Fibroblast of gingiva (primary cell): ENCODE data around the gene TTC1.
"Not testable (repeated sequence)": the region's sequence is repeated elsewhere in the genome, so short reads cannot be mapped to it uniquely, and the experiment has no call there.

ENCODE experiments used
- DNase-seq: peaks from one replicate; pipeline ENCODE4 v3.0.0-alpha.2; 2011; ENCODE audit warnings: low read depth

The TTC1 gene

GRCh38 chr5:160008877-160009590, at the start of gene TTC1:
TSS of gene TTC1 (plus strand) at chr5:160009139. CDS start at chr5:160010529, 1,390 bp downstream.
- DNase-seq, result peak; percentile 98

DNA sequence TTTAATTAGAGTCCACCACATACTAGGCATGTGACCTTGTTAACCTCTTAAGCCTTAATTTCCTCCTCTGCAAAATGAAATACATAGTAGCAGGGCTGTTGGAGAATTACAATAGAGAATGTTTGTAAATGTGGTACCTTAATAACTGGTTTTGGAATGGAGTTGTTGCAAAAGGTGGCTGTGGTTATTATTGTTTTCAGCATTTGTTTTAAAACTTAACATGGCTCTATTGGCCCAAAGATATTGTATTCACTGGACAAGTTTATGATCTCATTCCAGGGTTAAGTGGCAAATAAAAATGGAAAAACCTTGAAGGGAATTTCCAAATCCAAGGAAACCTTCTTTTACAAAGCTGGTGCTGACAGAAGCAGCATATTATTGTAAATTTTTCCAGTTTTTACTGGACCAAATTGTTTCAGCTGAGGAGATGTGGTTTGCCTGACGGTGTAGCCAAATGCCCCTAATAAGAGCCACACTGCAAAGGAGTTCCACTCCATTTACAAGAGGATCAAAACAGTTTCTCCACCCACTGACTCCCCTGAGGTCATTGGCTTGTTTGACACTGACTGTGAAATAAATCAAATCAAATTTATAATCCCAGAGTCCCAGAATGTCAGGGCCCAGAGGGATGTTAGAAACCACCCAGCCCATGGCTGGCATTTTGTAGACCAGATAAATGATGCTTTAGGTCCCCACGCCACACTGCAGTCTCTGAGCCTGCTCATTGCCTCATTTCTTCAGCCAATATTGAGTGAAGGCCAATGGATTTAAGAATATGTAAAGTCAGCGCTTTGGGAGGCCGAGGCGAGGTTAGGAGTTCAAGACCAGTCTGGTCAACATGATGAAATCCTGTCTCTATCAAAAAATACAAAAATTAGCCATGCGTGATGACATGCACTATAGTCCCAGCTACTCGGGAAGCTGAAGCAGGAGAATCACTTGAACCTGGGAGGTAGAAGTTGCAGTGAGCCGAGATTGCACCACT, 47.5 kb upstream of the TTC1 start:
- no peak for DNase-seq

- no peak for DNase-seq
These were observed 46.7 kb upstream of the TTC1 start for GRCh38 chr5:159962214-159962613.

DNA sequence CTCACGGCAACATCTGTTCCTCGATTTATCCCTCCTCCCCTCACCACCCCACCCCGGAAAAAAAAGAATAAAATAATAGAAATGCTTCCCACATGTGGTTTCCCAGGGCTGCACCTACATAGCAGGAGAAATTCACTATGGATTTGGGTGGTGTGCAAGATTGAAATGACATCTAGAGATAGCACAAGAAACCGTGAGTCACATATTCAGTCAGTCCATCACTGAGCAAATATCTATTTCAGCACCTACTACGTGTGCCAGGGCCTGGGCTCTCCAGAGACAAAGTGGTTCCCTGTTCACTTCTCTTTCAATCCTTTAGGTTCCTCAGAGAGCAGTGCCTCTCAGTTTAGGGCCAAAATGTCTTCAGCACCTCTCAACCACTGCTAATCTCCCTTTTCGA, 45.0 kb upstream of the TTC1 start:
- DNase-seq, result no peak

- peak; percentile 67 for DNase-seq
These were observed 43.7 kb upstream of the TTC1 start for GRCh38 chr5:159965031-159965837.

DNA sequence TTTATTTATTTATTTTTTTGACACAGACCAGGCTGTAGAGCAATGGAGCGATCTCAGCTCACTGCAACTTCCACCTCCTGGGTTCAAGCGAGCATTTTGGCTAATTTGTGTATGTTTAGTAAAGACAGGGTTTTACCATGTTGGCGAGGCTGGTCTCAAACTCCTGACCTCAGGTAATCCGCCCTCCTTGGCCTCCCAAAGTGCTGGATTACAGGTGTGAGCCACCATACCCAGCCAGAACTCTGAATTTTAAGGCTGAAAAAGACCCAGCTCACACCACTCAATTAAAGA, 43.2 kb upstream of the TTC1 start:
- DNase-seq, result not testable (repeated sequence)

GRCh38 chr5:159969966-159970365, 39.0 kb upstream of the TTC1 start:
- DNase-seq, result no peak

GRCh38 chr5:159971038-159971437, 37.9 kb upstream of the TTC1 start:
- peak; percentile 68 for DNase-seq

DNA sequence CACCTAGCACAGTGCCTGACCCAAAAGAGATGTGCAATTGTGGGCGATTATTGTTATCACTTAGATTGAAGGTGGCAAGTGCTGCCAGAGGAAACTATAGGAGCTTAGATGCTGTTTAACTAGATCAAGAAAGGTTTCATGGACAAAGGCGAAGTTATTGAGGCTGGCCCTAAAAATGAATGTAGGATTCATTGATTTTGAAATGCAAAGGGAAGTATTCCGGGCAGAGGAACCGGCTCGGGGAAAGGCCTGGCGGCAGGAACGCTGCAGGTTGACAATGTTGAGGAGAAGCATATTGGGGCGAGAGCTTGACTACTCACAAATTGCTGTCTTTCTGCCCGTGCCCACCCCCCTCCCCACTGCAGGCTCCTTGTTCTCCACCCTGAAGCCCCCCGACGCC, 37.4 kb upstream of the TTC1 start:
- no peak for DNase-seq

DNA sequence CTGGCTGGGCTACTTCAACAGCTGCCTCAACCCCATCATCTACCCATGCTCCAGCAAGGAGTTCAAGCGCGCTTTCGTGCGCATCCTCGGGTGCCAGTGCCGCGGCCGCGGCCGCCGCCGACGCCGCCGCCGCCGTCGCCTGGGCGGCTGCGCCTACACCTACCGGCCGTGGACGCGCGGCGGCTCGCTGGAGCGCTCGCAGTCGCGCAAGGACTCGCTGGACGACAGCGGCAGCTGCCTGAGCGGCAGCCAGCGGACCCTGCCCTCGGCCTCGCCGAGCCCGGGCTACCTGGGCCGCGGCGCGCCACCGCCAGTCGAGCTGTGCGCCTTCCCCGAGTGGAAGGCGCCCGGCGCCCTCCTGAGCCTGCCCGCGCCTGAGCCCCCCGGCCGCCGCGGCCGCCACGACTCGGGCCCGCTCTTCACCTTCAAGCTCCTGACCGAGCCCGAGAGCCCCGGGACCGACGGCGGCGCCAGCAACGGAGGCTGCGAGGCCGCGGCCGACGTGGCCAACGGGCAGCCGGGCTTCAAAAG, 36.9 kb upstream of the TTC1 start:
- DNase-seq, result no peak

DNA sequence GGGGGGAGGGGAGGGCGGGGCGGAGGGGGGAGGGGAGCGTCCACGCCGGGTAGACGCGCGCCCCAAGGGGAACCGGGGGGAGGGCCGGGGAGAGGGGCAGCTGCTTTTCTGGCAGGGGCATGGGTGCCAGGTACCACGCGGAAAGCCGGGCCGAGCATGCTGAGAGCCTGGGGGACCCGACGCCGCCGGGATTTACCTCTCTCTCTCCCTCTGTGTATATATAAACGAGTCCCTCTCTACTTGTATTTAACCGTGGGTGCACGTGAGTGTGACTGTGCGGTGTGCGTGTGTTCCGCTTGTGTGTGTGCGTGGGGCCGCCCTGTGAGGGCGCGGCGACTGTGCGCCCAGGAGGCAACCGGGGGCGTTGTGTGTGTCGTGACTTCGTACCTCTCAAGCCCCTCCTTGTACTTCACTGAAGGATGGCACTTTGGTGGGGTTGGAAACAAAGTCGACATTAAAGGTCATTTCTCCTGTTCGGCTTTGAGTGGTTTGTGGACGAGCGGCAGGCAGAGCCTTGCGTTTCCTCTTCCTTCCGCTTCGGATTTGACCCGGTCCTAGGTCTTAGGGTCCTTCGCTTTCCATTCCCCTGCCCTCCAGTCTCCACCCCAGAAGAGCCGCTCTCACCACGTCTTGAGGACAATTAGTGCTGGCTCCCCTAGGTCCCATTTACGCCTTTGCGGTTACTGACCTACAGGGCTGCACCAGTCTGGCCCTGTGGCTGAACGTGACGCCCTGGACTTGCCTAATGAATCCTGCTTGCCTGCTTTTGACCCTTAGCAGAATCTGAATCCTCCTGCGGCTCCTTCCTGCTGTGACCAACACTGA, 36.2 kb upstream of the TTC1 start:
- DNase-seq, result no peak

- peak; percentile 92 for DNase-seq
These were observed 33.4 kb upstream of the TTC1 start for GRCh38 chr5:159975462-159976019.

DNA sequence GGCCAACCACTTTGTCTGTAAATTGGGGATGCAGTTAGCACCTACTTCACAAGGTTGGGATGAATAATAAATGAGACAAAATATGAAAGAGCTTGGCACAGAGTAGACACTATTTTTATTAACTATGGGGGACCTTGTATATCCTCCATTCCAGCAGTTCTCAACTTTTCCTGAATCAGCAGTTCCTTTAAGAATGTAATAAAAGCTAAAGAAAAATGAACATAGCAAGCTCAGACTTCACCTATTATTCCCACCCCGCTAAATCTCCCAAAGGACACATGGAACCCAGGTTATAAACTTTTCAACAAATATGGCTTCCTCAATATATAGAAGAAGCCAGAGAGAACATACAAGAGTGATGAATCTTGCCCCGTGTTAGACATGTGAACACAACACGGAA, 32.0 kb upstream of the TTC1 start:
- no peak for DNase-seq

GRCh38 chr5:159978358-159978757, 30.6 kb upstream of the TTC1 start:
- no peak for DNase-seq

DNA sequence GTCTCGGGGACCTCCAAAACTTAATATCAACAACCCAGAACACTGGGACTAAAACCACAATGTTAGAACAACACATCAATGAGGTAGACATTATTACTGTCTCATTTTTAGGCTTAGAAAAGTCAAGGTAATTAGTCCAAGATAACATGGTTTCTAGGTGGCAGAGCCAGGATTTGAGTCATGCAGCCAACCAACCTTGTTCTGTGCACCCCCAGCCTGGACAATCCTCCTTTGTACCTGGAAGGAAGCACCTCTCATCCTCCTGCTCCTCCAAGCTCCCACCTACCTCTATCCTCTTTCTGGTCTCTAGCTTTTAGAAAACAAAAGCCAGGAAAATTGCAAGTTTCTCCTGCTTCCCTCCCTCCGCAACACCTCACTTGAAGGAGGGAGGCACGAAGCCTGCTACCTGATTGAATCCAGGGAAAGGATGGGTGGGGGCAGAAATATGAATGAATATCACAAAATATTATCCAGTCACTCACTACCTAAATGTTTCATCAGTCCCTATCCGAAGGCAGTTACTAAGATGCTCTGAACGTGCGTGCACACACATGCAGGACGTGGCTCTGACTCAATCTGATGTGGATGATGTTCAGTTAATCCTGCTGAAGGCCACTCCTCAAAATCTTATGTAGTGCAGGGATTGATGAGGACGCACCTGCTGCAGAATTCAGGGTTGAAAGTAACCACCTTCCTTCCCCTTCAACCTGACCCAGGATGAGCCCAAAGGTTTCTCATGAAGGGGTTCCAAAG, 26.3 kb upstream of the TTC1 start:
- DNase-seq, result no peak

- peak; percentile 48 for DNase-seq
These were observed 21.8 kb upstream of the TTC1 start for GRCh38 chr5:159987031-159987674.

GRCh38 chr5:159990506-159990905, 18.4 kb upstream of the TTC1 start:
- no peak for DNase-seq

DNA sequence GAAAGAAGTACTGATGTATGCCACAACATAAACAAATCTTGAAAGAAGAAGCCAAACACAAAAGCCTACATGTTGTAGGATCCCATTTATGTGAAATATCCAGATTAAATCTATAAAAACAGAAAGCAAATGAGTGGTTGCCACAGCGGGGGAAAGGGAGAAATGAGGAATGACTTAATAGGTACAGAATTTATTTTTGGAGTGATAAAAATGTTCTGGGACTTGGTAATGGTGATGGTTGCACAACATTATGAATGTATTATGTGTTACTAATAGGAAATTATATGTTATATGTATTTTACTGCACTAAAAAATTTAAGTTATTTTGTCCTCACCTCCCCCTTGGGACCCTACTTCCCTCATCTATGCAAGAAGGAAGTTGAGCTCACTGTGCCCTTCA, 16.4 kb upstream of the TTC1 start:
- DNase-seq, result no peak

GRCh38 chr5:159993194-159993593, 15.7 kb upstream of the TTC1 start:
- DNase-seq, result no peak

GRCh38 chr5:159995907-159996306, 13.0 kb upstream of the TTC1 start:
- DNase-seq, result no peak
